ENCODE results near the gene PRKAG1. TPM values are rescaled to one million over a fixed set of nuclear protein-coding genes. Genes with fewer than 3 reads are reported as not detected.
A peak's percentile ranks its signal among the peaks of the same experiment; 100 is the strongest.

PRKAG1 gene
- total and polyA plus RNA-seq, 8 donors, result 18.2 to 33.4 (median 26.3) TPM

GRCh38 chr12:49019443-49020324 lies 1.1 kb upstream of the PRKAG1 start:
- FAIRE-seq (no peak), DNase-seq (peak in 1 of 6 donors; percentile 27), ATAC-seq (peak in 2 of 4 donors; percentile 6 to 7)
- no peak for TF ChIP-seq CTCF (IDR thresholded peaks at IDR 0.05)
- Histone ChIP-seq H3K36me3 (peaks cover 0 to 33% (median 5%) of the 10 kb centered on the region in 3 donors), H3K9me3 (no peaks in the 10 kb centered on the region), H3K4me3 (no peak overlapping the region), H3K4me1 (peaks cover 0 to 13% (median 4%) of the 10 kb centered on the region in 3 donors), H3K27me3 (no peaks in the 10 kb centered on the region), H3K27ac (peak overlapping the region; percentile 78 to 95 (median 88))
- intact Hi-C loops (cut with DNase I), result no loop called here
- 72 to 78% methylated on average over 10 of the region's 10 CpGs for WGBS, 2 donors

GRCh38 chr12:49019120-49019430 lies 499 bp upstream of the PRKAG1 start:
- Histone ChIP-seq H3K27ac (peak overlapping the region; percentile 78 to 95 (median 88)), H3K9me3 (no peaks in the 10 kb centered on the region), H3K36me3 (peaks cover 0 to 26% (median 0%) of the 10 kb centered on the region in 3 donors), H3K4me1 (peaks cover 0 to 13% (median 4%) of the 10 kb centered on the region in 3 donors), H3K4me3 (peak overlapping the region; percentile 39 to 81 (median 62)), H3K27me3 (no peaks in the 10 kb centered on the region)
- FAIRE-seq, result no peak
- TF ChIP-seq CTCF (IDR thresholded peaks at IDR 0.05), result no peak
- no peak for DNase-seq
- peak; percentile 17 to 27 (median 24) for ATAC-seq
- intact Hi-C loops (cut with DNase I), result no loop called here
- 3 to 5% methylated on average over 8 of the region's 8 CpGs for WGBS, 2 donors

GRCh38 chr12:49017891-49018260 lies 700 bp downstream of the PRKAG1 start:
- Histone ChIP-seq H3K27me3 (no peaks in the 10 kb centered on the region), H3K27ac (peak overlapping the region; percentile 78 to 95 (median 88)), H3K4me3 (peak overlapping the region; percentile 39 to 81 (median 62)), H3K4me1 (peaks cover 0 to 13% (median 4%) of the 10 kb centered on the region in 3 donors), H3K36me3 (peaks cover 0 to 17% (median 0%) of the 10 kb centered on the region in 3 donors), H3K9me3 (no peaks in the 10 kb centered on the region)
- peak; percentile 0 to 5 (median 2) for ATAC-seq
- 0 to 1% methylated on average over 8 of the region's 8 CpGs for WGBS, 2 donors
- intact Hi-C loops (cut with DNase I), result no loop called here
- FAIRE-seq, result no peak
- no peak for TF ChIP-seq CTCF (IDR thresholded peaks at IDR 0.05)
- DNase-seq, result no peak

- ATAC-seq, result no peak
- Histone ChIP-seq H3K27me3 (no peaks in the 10 kb centered on the region), H3K27ac (no peak overlapping the region), H3K4me3 (no peak overlapping the region), H3K4me1 (peaks cover 0 to 13% (median 4%) of the 10 kb centered on the region in 3 donors), H3K9me3 (no peaks in the 10 kb centered on the region), H3K36me3 (peaks cover 0 to 20% (median 0%) of the 10 kb centered on the region in 3 donors)
- no peak for TF ChIP-seq CTCF (IDR thresholded peaks at IDR 0.05)
- 90% methylated on average over 1 of the region's 1 CpG for WGBS, 2 donors
- intact Hi-C loops (cut with DNase I), result no loop called here
- DNase-seq, result no peak
- no peak for FAIRE-seq
These were observed 3.4 kb downstream of the PRKAG1 start for GRCh38 chr12:49015196-49015595.

DNA sequence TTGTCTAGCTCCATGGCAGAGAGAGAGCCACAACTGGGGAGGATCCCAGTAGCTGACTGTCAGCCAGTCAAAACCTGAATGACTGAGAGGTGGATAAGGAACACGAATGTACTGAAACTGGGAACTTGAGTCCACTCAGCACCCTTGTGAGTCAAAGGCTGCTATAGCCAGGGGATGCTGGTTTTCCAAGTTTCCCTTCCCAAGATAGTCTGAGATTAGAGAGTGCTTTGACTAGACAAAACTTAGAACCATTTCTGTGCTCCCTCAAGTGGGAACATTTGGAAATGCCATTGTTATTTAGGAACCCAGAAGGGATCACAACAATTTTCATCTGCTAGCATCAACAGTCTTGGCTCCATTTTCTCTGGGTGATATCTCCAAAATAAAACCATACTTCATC lies 4.0 kb downstream of the PRKAG1 start:
- H3K4me3 ChIP-seq, result no peak overlapping the region
- FAIRE-seq (no peak), DNase-seq (no peak), ATAC-seq (no peak)
- peaks cover 0 to 20% (median 0%) of the 10 kb centered on the region in 3 donors for H3K36me3 ChIP-seq
- no peak overlapping the region for H3K27ac ChIP-seq
- H3K27me3 ChIP-seq, result no peaks in the 10 kb centered on the region
- TF ChIP-seq CTCF (IDR thresholded peaks at IDR 0.05), result no peak
- H3K9me3 ChIP-seq, result no peaks in the 10 kb centered on the region
- 34 to 40% methylated on average over 1 of the region's 1 CpG for WGBS, 2 donors
- peaks cover 0 to 13% (median 4%) of the 10 kb centered on the region in 3 donors for H3K4me1 ChIP-seq
- intact Hi-C loops (cut with DNase I), result no loop called here

All from pancreas (tissue), 10 donors.